HepG2 (cell line): ENCODE results near the gene FAHD1. TPM values are rescaled to one million over a fixed set of nuclear protein-coding genes. Genes with fewer than 3 reads are reported as not detected.
A peak's percentile ranks its signal among the peaks of the same experiment; 100 is the strongest.

Source experiments
- DNMT3B ChIP-seq: conservative IDR thresholded peaks from 2 replicates; pipeline ENCODE4 v1.6.1; 2016; ENCODE audit warnings: missing biosample characterization, control low read depth
- FOXP1 ChIP-seq, 2 experiments: fragments of 450-650 bp in 1 of 2; IDR thresholded peaks; 2 replicates each; pipeline ENCODE4 v1.6.1; 2017 to 2018; ENCODE audit warnings: antibody characterized with exemption in 1 of 2
- GATAD2A ChIP-seq: IDR thresholded peaks from 2 replicates; pipeline ENCODE4 v1.6.1; 2016
- MAZ ChIP-seq, 2 experiments: sonication (generic) in 1 of 2; formaldehyde crosslinking in 1 of 2; IDR thresholded peaks; 2 replicates each; pipeline versions ENCODE4 v1.5.0 to v1.6.1; 2012 to 2020; ENCODE audit warnings: low read depth in 2 of 2, mild to moderate bottlenecking in 2 of 2, borderline replicate concordance in 1 of 2, improper control_type of control experiment in 1 of 2, low read length in 1 of 2, missing genetic modification reagents in 1 of 2, moderate library complexity in 1 of 2
- MTA3 ChIP-seq: sonication (generic); formaldehyde crosslinking; IDR thresholded peaks from 2 replicates; pipeline ENCODE4 v1.4.0; 2020; ENCODE audit warnings: missing genetic modification reagents
- MXI1 ChIP-seq: IDR thresholded peaks from 3 replicates; pipeline ENCODE4 v1.6.1; 2012; ENCODE audit warnings: low read depth, low read length, inconsistent platforms, borderline replicate concordance
- POGZ ChIP-seq: sonication (generic); formaldehyde crosslinking; IDR thresholded peaks from 2 replicates; pipeline ENCODE4 v1.4.0; 2020; ENCODE audit warnings: mild to moderate bottlenecking, missing genetic modification reagents
- RARA ChIP-seq: IDR thresholded peaks from 2 replicates; pipeline ENCODE4 v1.6.1; 2016; ENCODE audit warnings: missing genetic modification reagents, missing compliant biosample characterization
- TCF7 ChIP-seq: sonication (generic); IDR thresholded peaks from 2 replicates; pipeline ENCODE4 v1.6.1; 2016; ENCODE audit warnings: antibody characterized with exemption, low read depth
- TGIF2 ChIP-seq: IDR thresholded peaks from 2 replicates; pipeline ENCODE4 v1.6.1; 2016; ENCODE audit warnings: control low read depth, missing compliant biosample characterization
- ZNF10 ChIP-seq: sonication (generic); formaldehyde crosslinking; IDR thresholded peaks from 2 replicates; pipeline ENCODE4 v1.4.0; 2020; ENCODE audit warnings: mild to moderate bottlenecking, low read depth, missing genetic modification reagents, borderline replicate concordance
- ZNF317 ChIP-seq: sonication (generic); formaldehyde crosslinking; IDR thresholded peaks from 2 replicates; pipeline ENCODE4 v1.5.0; 2020; ENCODE audit warnings: mild to moderate bottlenecking, missing genetic modification reagents
- polyA plus RNA-seq, 8 experiments: library from polyadenylated mRNA; depleted of rRNA in 3 of 8; stranded (reverse) in 7 of 8; unstranded in 1 of 8; fragments of >200 nt; fragmentation: Illumina TruSeq in 4 of 8; extraction: Trizol in 4 of 8; gene quantifications; 2 replicates each; pipeline versions ENCODE4 v1.2.1 to v1.2.3, GENCODE V29; 2011 to 2016; ENCODE audit warnings: low read depth in 4 of 8, missing spikeins in 1 of 8, mixed read lengths in 1 of 8; ENCODE audit not compliant: insufficient read depth in 1 of 8
- total RNA-seq, 5 experiments: library from RNA; depleted of rRNA; stranded (reverse); fragments of >200 nt; fragmentation: Illumina TruSeq; extraction: Trizol; gene quantifications; 2 replicates each; pipeline ENCODE4 v1.2.3, GENCODE V29; 2016; ENCODE audit warnings: low read depth in 1 of 5
- TF ChIP-seq, protein P1 (sequence below): sonication (generic); formaldehyde crosslinking; IDR thresholded peaks from 2 replicates; pipeline ENCODE4 v1.5.0; 2020; ENCODE audit warnings: mild to moderate bottlenecking, missing genetic modification reagents
- TF ChIP-seq, protein P2 (sequence below): sonication (generic); formaldehyde crosslinking; IDR thresholded peaks from 2 replicates; pipeline ENCODE4 v1.5.0; 2020; ENCODE audit warnings: missing genetic modification reagents
- TF ChIP-seq, protein P3 (sequence below): sonication (generic); formaldehyde crosslinking; IDR thresholded peaks from 2 replicates; pipeline ENCODE4 v1.4.0; 2020; ENCODE audit warnings: missing genetic modification reagents
- TF ChIP-seq, protein P4 (sequence below): fragments of 450-650 bp; IDR thresholded peaks from 2 replicates; pipeline ENCODE4 v1.6.1; 2017; ENCODE audit warnings: mild to moderate bottlenecking
- TF ChIP-seq, protein P5 (sequence below): sonication (generic); formaldehyde crosslinking; IDR thresholded peaks from 2 replicates; pipeline ENCODE4 v1.4.0; 2020; ENCODE audit warnings: low read depth, mild to moderate bottlenecking, missing genetic modification reagents
- TF ChIP-seq, protein P6 (sequence below): IDR thresholded peaks from 2 replicates; pipeline ENCODE4 v1.6.1; 2016

Gene FAHD1
- total and polyA plus RNA-seq, 2 of the 13 experiments (the other 11 are each of a cell fraction or from before 2014, with no cell fraction given) = 39.0 to 45.3 TPM

DNA sequence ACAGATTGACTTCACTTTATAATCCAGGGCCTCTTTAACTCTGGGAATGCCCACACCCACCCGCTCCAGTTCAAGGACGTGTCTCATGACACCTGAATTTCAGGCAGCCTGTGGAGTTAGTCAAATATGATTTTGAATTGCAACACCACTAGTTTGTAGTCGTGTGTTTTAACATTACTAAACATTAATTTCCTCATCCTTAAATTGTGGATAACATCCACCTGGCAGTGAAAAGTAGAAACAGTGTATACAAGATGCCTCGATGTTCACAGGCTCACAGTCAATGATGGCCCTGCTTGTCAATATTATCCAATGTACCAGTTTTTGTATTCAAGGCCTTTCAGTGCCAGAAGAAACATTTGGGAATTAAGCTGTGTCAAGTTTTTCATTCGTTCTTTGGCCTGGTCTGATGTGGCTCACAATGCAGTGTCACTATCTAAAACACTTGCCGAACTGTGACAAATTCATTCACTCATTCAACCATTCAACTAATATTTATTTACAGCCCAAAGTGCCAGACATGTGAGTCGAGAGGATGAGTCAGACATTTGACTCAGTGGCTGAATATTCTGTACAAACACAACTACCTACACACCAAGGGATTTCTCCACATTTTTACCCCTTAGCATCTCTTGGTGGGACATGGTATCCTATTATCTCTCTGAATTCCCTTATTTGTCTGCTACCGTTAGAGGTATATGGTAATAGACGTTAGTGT, 43.5 kb downstream of the FAHD1 start (continued):
- TF ChIP-seq TCF7 = no peak
- TF ChIP-seq, protein P1, sequence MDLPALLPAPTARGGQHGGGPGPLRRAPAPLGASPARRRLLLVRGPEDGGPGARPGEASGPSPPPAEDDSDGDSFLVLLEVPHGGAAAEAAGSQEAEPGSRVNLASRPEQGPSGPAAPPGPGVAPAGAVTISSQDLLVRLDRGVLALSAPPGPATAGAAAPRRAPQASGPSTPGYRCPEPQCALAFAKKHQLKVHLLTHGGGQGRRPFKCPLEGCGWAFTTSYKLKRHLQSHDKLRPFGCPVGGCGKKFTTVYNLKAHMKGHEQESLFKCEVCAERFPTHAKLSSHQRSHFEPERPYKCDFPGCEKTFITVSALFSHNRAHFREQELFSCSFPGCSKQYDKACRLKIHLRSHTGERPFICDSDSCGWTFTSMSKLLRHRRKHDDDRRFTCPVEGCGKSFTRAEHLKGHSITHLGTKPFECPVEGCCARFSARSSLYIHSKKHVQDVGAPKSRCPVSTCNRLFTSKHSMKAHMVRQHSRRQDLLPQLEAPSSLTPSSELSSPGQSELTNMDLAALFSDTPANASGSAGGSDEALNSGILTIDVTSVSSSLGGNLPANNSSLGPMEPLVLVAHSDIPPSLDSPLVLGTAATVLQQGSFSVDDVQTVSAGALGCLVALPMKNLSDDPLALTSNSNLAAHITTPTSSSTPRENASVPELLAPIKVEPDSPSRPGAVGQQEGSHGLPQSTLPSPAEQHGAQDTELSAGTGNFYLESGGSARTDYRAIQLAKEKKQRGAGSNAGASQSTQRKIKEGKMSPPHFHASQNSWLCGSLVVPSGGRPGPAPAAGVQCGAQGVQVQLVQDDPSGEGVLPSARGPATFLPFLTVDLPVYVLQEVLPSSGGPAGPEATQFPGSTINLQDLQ = no peak
- TF ChIP-seq ZNF317 (CRISPR knock-in tag) = 0 out of 2 replicates have a peak, but pooled peaks have one; percentile 27
- TF ChIP-seq, protein P2, sequence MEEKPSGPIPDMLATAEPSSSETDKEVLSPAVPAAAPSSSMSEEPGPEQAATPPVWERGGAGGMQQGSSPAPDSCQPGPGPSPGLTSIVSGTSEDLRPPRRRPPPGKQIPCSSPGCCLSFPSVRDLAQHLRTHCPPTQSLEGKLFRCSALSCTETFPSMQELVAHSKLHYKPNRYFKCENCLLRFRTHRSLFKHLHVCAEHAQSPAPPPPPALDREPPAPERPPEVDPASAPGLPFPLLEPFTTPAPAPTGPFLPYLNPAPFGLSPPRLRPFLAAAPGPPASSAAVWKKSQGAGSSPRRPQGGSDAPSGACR = 0 out of 2 replicates have a peak, but pooled peaks have one; percentile 29
- TF ChIP-seq MXI1 = peak; percentile 38; the same call in 1 of the 3 replicates
- TF ChIP-seq, protein P3, sequence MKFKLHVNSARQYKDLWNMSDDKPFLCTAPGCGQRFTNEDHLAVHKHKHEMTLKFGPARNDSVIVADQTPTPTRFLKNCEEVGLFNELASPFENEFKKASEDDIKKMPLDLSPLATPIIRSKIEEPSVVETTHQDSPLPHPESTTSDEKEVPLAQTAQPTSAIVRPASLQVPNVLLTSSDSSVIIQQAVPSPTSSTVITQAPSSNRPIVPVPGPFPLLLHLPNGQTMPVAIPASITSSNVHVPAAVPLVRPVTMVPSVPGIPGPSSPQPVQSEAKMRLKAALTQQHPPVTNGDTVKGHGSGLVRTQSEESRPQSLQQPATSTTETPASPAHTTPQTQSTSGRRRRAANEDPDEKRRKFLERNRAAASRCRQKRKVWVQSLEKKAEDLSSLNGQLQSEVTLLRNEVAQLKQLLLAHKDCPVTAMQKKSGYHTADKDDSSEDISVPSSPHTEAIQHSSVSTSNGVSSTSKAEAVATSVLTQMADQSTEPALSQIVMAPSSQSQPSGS (CRISPR knock-in tag) = no peak
- TF ChIP-seq, protein P4, sequence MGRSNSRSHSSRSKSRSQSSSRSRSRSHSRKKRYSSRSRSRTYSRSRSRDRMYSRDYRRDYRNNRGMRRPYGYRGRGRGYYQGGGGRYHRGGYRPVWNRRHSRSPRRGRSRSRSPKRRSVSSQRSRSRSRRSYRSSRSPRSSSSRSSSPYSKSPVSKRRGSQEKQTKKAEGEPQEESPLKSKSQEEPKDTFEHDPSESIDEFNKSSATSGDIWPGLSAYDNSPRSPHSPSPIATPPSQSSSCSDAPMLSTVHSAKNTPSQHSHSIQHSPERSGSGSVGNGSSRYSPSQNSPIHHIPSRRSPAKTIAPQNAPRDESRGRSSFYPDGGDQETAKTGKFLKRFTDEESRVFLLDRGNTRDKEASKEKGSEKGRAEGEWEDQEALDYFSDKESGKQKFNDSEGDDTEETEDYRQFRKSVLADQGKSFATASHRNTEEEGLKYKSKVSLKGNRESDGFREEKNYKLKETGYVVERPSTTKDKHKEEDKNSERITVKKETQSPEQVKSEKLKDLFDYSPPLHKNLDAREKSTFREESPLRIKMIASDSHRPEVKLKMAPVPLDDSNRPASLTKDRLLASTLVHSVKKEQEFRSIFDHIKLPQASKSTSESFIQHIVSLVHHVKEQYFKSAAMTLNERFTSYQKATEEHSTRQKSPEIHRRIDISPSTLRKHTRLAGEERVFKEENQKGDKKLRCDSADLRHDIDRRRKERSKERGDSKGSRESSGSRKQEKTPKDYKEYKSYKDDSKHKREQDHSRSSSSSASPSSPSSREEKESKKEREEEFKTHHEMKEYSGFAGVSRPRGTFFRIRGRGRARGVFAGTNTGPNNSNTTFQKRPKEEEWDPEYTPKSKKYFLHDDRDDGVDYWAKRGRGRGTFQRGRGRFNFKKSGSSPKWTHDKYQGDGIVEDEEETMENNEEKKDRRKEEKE = no peak
- TF ChIP-seq, protein P5, sequence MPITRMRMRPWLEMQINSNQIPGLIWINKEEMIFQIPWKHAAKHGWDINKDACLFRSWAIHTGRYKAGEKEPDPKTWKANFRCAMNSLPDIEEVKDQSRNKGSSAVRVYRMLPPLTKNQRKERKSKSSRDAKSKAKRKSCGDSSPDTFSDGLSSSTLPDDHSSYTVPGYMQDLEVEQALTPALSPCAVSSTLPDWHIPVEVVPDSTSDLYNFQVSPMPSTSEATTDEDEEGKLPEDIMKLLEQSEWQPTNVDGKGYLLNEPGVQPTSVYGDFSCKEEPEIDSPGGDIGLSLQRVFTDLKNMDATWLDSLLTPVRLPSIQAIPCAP (CRISPR knock-in tag) = no peak
- peak; percentile 95 for TF ChIP-seq RARA (CRISPR knock-in tag)
- TF ChIP-seq DNMT3B (CRISPR knock-in tag) = no peak
- TF ChIP-seq GATAD2A = peak; percentile 77
- TF ChIP-seq MTA3 = no peak
- TF ChIP-seq TGIF2 (CRISPR knock-in tag) = peak; percentile 31; the same call in 1 of the 2 replicates
- TF ChIP-seq, protein P6, sequence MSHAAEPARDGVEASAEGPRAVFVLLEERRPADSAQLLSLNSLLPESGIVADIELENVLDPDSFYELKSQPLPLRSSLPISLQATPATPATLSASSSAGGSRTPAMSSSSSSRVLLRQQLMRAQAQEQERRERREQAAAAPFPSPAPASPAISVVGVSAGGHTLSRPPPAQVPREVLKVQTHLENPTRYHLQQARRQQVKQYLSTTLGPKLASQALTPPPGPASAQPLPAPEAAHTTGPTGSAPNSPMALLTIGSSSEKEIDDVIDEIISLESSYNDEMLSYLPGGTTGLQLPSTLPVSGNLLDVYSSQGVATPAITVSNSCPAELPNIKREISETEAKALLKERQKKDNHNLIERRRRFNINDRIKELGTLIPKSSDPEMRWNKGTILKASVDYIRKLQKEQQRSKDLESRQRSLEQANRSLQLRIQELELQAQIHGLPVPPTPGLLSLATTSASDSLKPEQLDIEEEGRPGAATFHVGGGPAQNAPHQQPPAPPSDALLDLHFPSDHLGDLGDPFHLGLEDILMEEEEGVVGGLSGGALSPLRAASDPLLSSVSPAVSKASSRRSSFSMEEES (CRISPR knock-in tag) = peak; percentile 27
- no peak for TF ChIP-seq FOXP1 (IDR thresholded peaks at IDR 0.05)
- TF ChIP-seq FOXP1 (CRISPR knock-in tag; IDR thresholded peaks at IDR 0.05) = peak; percentile 33; the same call in 1 of the 2 replicates
- no peak for TF ChIP-seq ZNF10
- no peak for TF ChIP-seq MAZ (IDR thresholded peaks at IDR 0.05; ENCODE audit: borderline replicate concordance, low read depth, low read length)
- TF ChIP-seq MAZ (CRISPR knock-in tag; IDR thresholded peaks at IDR 0.05; ENCODE audit: low read depth) = no peak
- TF ChIP-seq POGZ (CRISPR knock-in tag) = peak; percentile 32; the same call in 1 of the 2 replicates
